Aorta (tissue), 5 donors: ENCODE data around the gene TCERG1. TPM values are rescaled to one million over a fixed set of nuclear protein-coding genes. Genes with fewer than 3 reads are reported as not detected.

Experiments used
- ATAC-seq: fragments of 200-7000 bp; cut with Tn5 transposase; one replicate; pipeline ENCODE4 v1.9.1; 2022; ENCODE audit warnings: moderate library complexity; ENCODE audit not compliant: low FRiP score
- DNase-seq, 2 donors: peaks; one replicate each; pipeline ENCODE4 v3.0.0-alpha.2; 2020
- H3K27ac ChIP-seq, 2 donors: one replicate each; pipeline ENCODE4 v1.5.1; 2013; ENCODE audit warnings: low read length in 2 of 2, mild to moderate bottlenecking in 2 of 2, moderate library complexity in 2 of 2, control low read depth in 1 of 2, inconsistent platforms in 1 of 2, low read depth in 1 of 2
- H3K27me3 ChIP-seq, 2 donors: one replicate each; pipeline ENCODE4 v1.6.1; 2013; ENCODE audit warnings: control low read depth in 1 of 2, low read length in 1 of 2, mild to moderate bottlenecking in 1 of 2, moderate library complexity in 1 of 2; ENCODE audit not compliant: insufficient read depth in 2 of 2, control insufficient read depth in 1 of 2
- H3K36me3 ChIP-seq, 2 donors: one replicate each; pipeline ENCODE4 v1.6.1; 2013; ENCODE audit warnings: control low read depth in 1 of 2, low read length in 1 of 2, mild to moderate bottlenecking in 1 of 2; ENCODE audit not compliant: insufficient read depth in 2 of 2, control insufficient read depth in 1 of 2
- H3K4me1 ChIP-seq, 2 donors: one replicate each; pipeline ENCODE4 v1.6.1; 2013; ENCODE audit warnings: low read length in 2 of 2, control low read depth in 1 of 2, mild to moderate bottlenecking in 1 of 2, moderate library complexity in 1 of 2; ENCODE audit not compliant: insufficient read depth in 2 of 2, control insufficient read depth in 1 of 2
- H3K4me3 ChIP-seq, 2 donors: one replicate each; pipeline ENCODE4 v1.5.1; 2013; ENCODE audit warnings: low read length in 2 of 2, control low read depth in 1 of 2, mild to moderate bottlenecking in 1 of 2
- H3K9me3 ChIP-seq: one replicate; pipeline ENCODE4 v1.6.1; 2013; ENCODE audit warnings: mild to moderate bottlenecking, low read length; ENCODE audit not compliant: control insufficient read depth
- WGBS, 2 donors: extraction: QIAGEN DNeasy Blood & Tissue Kit; methylation state at CpG; one replicate each; pipeline ENCODE4 v1.1.7; 2013; 5-methylcytosine and 5-hydroxymethylcytosine counted together
- intact Hi-C, 2 donors: fragments of 100-400 bp; cut with DNase I; formaldehyde crosslinking; loops; one replicate each; pipeline versions ENCODE4 v1.14.2 to v1.15.0; 2022
- polyA plus RNA-seq, 2 donors: library from polyadenylated mRNA; stranded (reverse); fragments of 200-250 nt; gene quantifications; one replicate each; pipeline ENCODE4 v1.2.3, GENCODE V29; 2013
- total RNA-seq, 2 donors: library from RNA; stranded (reverse); fragmentation: NEBNext Ultra II Directional; extraction: Animal tissue kit (Norgen Biotek cat#: 25700); gene quantifications; one replicate each; pipeline ENCODE4 v1.2.1, GENCODE V29; 2021
- donor health status: healthy with polysubstance abuse.
- donor health status: Bipolar disorder and iron deficiency.
- donor health status: DM: no; HTN: no; CAD: no.
- donor health status: DM: no; HTN: no; CAD: no.
- donor health status: DM: yes; HTN: yes; CAD: no.

Gene TCERG1
- total and polyA plus RNA-seq, 4 donors = 11.1 to 68.7 (median 43.4) TPM

DNA sequence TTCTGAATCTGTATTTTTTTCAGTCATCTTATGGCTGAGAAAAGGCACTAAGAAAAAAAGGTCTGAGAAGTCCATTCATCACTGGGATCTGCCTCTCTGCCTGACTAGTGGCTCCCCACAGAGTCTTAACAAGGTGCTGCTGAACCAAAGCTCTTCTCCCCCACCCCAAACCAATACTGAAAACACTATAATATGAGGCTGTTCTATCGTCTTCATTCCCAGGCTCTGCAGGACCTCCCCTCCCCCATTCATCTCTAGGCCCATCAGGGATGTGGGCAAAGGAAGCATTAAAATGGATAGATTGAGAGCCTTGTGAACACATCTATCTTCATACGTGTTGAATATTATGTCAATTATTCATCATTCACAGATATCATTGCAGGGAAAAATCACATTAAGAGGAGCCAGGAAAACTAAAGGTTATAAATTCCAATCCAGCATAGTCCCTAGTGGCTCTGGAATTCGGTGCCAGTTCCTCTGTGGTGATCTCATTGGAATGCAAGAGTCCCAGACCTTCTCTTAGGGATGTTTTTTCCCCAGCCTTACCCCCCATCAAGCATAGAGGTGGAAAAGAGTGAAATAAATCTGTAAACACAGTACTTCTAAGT is 113.2 kb downstream of the TCERG1 start:
- DNase-seq = no peak
- H3K36me3 ChIP-seq = no peaks in the 10 kb centered on the region
- peak overlapping the region in 1 of 2 donors; percentile 44 for H3K27ac ChIP-seq
- H3K4me1 ChIP-seq = peaks cover 0 to 7% of the 10 kb centered on the region in 2 donors
- WGBS, 2 donors = 10% methylated on average over 3 of the region's 3 CpGs
- ATAC-seq = no peak
- H3K4me3 ChIP-seq = no peak overlapping the region
- intact Hi-C loops = no loop called here
- H3K9me3 ChIP-seq = no peaks in the 10 kb centered on the region
- H3K27me3 ChIP-seq = no peaks in the 10 kb centered on the region

Other genes with a start within 250 kb of the TCERG1 start
- 10 to 100 TPM; 23.2 to 24.9 TPM for gene RBM27, start 243.7 kb upstream of the TCERG1 start, total RNA-seq
- gene RBM27, start 243.7 kb upstream of the TCERG1 start, polyA plus RNA-seq = 10 to 100 TPM in 1 of 2 donors, 1 to 10 TPM in 1; 7.3 to 10.5 TPM
- under 1 TPM; 0.15 to 0.16 TPM for gene POU4F3, start 108.5 kb upstream of the TCERG1 start, total RNA-seq
- gene POU4F3, start 108.5 kb upstream of the TCERG1 start, polyA plus RNA-seq = under 1 TPM in 1 of 2 donors, not detected in 1; 0.64 TPM
- gene GPR151, start 68.9 kb downstream of the TCERG1 start, total RNA-seq = under 1 TPM in 1 of 2 donors, not detected in 1; 0.10 TPM
- not detected for gene GPR151, start 68.9 kb downstream of the TCERG1 start, polyA plus RNA-seq